ENCODE measurements around the gene EPN1.

DNA sequence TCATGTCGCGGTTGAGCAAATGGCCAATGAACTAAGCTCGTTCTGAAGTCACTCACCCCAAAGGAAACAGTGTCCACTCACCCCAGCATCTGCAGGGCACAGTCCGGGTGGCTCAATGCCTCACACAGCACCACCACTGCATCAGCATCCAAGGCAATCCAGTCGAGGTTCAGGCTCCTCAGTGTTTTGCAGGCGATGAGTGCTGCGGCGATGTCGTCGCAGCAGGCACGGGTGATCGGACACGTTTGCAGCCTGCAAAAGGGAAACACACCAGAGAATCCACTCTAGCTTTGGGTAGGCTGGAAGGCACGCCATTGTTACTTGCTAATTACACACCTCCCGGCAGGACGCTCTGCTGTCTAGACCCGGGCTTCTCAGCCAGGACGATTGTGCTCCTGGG is 36.7 kb downstream of the EPN1 start:
- TF ChIP-seq EZH2 (IDR thresholded peaks at IDR 0.05) (no peak), POLR2AphosphoS5 (IDR thresholded peaks at IDR 0.05; ENCODE audit: borderline replicate concordance, low read depth, low read length) (no peak)
